ENCODE measurements around the gene CLMN.
"Not testable (repeated sequence)": the region's sequence is repeated elsewhere in the genome, so short reads cannot be mapped to it uniquely, and the experiment has no call there.

Gene CLMN

DNA sequence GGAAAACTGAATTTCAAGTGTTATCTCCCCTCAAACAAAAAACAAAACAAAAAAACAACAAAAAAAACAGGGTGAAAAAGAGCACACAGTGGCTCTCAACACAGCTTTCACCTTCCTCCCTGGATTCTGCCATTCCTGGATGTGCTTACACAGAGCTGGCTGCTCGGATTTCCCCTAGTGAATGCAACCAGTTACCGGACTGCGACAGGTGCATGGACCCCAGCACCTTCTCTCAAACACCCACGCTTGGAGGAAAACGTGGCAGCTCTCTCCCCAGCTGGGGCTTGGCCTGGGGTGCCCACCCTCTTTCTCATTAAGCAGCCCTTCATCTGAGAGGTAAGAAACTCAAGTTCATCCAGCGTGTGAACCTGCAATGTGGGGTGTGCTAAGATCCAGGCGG is 128.9 kb downstream of the CLMN start:
- DNase-seq (ENCODE audit: low read depth) = no peak

DNA sequence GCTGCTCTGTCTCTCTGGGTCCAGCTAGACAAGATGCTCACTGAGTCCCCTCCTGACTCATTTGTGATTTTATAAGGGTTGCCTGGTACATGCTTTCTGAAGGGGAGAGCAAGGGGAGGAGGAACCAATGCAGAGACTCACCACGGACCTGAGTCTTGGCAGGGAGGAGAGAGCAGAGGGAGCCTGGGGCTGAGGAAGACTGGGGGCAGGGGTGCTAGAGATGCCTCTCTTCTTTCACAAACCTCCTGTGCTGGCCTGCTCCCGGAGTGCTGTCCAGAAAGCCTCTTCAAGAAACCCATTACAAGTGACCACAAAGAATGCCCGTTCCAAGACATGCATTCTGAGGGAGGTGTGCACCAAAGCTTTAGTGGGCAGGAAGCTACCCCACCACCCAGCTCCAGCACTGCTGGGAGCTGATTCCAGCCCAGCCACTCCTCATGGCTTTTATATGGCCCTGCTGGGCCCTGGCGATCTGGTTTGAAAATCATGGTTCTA is 129.3 kb downstream of the CLMN start:
- no peak for DNase-seq (ENCODE audit: low read depth)

GRCh38 chr14:95189367-95190132 is 130.2 kb downstream of the CLMN start:
- no peak for DNase-seq (ENCODE audit: low read depth)

DNA sequence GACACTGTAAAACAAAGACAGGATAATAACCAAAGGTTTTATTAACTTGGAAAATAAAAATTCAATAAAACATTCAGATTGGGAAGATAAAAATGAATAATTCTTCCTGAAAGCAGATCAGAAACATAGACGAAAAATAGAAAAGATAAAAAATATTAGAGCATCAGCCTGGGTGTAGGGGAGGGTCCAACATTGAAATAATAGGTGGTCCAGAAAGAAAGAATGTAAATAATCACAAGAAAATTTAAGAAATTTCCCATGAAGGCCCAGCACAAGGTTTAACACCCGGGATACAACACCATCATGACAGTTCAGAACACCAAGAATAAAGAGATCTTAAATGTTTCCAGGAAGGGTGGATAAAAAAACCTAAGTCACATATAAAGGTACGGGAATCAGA is 131.3 kb downstream of the CLMN start:
- no peak for DNase-seq (ENCODE audit: low read depth)

DNA sequence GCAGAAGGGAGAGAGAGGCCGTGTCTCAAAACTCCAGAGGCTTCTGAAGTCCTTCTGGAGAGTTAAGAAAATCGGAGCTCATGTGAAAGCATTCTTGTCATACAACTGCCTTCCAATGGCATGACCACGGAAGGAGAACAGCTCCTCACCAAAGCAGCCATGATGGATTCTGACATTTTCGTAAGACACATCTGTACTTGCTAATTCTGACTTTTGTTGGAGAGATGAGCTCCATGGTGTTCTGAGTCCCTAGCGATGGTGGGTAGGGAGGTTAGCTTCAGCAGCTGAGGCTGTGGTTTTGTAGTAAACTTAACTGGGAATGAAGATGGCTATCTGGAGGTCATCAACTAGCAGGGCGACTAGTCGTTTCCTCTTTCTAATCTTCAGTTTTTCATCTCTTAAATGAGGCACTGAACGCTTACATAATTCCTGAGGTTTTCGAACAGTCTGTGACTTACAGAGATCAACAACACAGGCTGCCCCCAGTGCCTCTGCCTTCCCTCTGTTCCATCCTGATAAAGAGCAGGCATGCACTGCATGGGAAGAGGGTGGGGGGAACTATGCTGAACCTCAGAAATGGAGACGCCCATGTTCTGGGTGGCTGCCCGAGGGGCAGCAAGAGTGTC is 133.8 kb downstream of the CLMN start:
- DNase-seq (ENCODE audit: low read depth) = no peak

- peak; percentile 39 for DNase-seq (ENCODE audit: low read depth)
Measured at GRCh38 chr14:95185033-95185766, 134.5 kb downstream of the CLMN start.

DNA sequence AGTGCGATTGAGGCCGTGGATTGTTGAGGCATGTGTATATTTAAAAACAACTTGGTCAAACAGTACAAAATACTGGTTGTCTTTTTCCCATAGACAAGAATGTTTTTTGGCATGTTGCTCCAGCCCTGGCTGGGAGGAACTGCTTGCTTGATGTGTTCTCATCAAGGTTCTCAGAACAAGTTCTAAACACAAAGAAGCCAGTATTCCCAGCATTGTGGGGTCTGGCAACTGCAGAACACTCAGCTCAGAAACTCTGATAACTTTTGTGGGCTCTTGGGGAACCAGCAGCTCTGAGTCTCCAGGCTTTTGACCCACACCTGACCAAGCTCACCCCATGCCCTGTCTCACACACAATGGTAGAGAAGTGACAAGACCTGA is 135.3 kb downstream of the CLMN start:
- no peak for DNase-seq (ENCODE audit: low read depth)

DNA sequence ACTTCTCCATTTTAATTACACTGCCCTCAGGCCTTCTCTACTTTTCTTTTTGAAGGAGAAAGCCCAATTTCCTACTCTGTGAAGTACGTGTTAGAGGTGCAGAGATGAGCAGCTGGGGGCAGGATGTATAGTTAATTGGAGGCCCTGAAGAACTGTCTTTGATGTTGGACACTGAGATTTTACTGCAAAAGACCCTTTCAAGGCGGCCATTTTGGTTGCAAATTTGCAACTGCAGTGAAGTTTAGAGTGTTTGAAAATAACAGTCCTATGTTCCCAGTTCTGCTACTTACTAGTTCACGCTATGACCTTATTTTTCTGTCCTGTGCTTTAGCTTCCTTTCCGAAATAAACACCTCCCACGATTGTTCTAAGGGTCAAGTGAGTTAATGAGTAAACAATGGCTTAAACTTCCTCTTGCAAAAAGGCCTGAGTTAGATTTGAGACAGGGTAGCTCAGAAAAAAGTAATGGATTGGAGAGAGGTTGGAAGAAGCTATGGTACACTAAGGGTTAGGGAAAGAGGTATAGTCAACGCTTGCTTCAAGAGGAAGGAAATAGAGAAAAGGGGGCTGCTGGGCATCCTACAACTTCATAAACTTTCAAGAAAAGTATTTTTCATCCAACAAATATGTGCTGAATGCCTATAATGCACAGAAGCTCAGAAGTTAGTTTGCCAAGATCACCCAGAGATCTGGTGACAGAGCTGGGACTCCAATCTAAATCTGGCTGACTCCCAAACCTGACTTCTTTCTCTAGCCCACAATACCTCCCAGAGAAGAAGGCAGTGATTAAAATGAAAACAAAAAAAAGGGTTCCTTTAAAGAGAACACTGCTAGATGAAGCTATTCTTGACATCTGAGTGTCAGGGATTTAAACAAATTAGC is 135.9 kb downstream of the CLMN start:
- DNase-seq (ENCODE audit: low read depth) = no peak

DNA sequence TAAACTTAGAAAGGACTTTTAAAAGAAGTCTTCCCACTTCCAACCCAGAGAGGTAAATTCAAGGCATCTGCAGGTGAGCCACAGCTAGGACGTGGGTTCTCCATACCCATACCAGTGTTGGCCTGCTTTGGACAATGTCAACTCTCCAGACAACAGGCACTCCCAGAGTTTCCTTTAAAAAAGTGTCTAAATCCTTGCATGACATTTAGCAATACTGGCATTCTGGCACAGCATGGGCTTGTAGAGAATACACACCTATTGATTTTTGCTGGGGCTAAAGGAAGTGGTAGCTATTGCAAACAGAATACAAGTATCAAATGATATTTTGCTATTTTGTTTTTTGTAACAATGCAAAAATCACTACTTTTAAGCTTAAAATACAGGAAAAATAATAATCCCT is 136.6 kb downstream of the CLMN start:
- DNase-seq (ENCODE audit: low read depth) = no peak

DNA sequence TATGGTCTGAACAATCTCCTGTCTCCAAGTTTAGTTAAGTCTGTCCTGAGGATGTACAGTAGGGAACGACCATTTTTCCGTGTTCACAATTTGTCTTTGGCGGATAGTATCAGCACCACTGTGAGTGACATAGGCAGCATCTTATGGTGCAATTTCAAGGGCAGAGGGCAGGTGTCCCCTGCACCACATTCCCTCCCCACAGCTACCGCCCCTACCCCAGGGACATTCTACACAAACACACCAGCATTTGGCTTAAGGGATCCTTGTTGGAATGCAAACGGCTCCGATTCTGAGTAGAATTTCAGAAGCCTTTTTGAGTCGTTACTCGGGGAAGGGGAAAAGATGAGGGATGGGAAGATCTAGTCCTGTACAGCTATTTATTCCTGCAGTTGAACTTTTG is 137.3 kb downstream of the CLMN start:
- no peak for DNase-seq (ENCODE audit: low read depth)

DNA sequence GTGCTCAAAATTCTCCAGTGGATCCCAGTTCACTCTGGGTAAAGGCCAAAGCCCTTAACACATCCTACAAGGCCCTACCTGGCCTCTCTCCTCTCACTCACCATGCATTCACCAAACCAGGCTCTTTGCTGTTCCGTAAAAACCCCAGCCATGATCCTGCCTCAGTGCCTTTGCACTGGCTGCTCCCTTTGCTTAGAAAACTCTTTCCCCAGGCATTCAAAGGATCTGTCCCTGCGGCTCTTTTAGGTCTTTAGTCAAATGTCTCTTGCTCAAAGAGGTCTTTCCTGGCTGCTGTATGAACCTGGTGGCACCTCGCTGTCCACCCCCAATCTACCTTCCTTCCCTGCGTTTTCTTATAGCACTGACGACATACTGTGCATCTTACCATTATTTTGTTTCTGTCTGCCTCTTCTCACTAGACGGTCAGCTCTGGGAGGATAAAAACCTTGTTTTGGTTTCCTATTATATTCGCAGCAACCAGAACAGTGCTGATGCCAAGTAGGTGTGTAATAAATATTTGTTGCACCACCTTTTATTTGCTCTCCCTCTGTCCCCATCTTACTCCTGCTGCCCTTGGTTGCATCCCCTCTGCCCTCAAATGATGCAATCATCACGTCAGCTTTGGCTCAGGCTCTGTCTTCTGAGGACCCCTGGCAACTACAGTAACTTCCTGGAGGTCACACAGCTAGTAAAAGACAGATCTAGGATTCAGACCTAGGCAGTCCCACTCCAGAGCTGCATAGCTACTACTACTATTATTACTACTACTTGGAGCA is 138.6 kb downstream of the CLMN start:
- no peak for DNase-seq (ENCODE audit: low read depth)

- not testable (repeated sequence) for DNase-seq (ENCODE audit: low read depth)
Measured at GRCh38 chr14:95175670-95176069, 144.0 kb downstream of the CLMN start.

GRCh38 chr14:95174184-95174792 is 145.4 kb downstream of the CLMN start:
- DNase-seq (ENCODE audit: low read depth) = peak; percentile 12

- DNase-seq (ENCODE audit: low read depth) = no peak
Measured at GRCh38 chr14:95173518-95173917, 146.2 kb downstream of the CLMN start.

DNA sequence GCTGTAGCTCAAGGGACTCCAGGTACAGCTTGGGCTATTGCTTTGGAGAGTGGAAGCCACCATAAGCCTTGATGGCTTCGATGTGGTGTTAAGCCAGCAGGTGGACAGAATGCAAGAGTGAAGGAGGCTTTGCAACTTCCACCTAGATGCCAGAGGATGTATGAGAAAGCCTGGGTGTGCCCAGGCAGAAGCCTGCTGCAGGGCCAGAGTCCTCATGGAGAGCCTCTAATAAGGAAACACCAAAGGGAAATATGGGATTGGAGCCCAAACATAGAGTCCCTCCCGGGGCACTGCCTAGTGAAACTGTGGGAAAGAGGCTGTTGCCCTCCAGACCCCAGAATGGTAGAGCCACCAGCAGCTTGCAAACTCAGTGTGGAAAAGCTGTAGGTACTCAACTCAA is 152.5 kb downstream of the CLMN start:
- no peak for DNase-seq (ENCODE audit: low read depth)

DNA sequence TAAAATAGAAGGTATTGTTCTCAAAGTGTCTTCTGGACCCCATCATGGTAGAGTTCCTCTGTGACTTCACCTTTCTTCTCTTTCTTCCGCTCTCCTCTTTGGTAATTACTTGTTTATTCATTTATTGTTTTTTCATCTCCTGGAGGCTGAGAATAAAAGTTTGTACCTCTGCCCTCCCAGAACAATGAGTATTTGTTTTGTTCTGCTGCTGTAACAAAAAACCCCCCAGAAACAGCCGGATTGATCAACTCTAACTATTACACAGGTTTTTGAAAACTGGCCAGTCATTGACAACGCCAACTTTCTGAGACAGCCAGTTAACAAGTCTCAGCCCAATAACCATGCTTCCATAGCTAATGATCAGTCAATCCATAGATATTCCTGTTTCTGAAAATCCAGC is 154.2 kb downstream of the CLMN start:
- no peak for DNase-seq (ENCODE audit: low read depth)

DNA sequence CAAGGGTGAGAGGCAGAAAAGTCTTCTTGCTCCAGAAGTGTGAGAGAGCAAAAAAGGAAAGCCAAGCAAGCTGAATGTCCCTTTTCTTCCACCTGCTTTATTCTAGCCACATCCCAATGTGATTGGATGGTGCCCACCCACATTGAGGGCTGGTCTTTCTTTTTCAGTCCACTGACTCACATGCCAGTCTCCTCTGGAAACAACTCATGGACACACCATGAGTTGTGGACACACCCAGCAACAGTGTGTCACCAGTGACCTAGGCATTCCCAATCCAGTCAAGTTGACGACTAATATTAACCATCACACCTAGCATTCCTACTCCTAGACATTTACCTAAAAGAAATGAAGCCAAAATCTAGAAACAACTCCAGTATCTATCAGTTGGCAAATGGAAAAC is 155.2 kb downstream of the CLMN start:
- no peak for DNase-seq (ENCODE audit: low read depth)

- DNase-seq (ENCODE audit: low read depth) = no peak
Measured at GRCh38 chr14:95163666-95164065, 156.0 kb downstream of the CLMN start.

GRCh38 chr14:95163132-95163531 is 156.6 kb downstream of the CLMN start:
- no peak for DNase-seq (ENCODE audit: low read depth)

DNA sequence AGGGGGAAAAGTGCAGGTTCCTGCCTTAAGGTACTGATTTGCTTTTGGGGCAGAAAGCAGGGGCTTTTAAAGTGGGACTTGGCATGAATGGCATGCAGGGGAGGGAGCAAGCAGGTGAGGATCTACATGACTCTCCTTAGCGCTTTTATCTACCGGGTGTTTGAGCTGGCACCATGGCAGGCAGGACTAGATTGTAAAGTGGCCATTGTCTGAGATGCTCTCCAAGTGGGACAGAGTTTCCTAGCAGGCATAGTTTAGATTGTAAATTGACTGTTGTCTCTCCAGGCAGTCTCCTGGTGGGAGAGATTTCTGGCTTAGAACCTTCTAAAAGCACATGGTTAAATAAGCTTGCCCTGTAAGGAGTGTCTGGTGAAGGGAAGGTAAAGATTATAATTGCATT is 157.1 kb downstream of the CLMN start:
- DNase-seq (ENCODE audit: low read depth) = no peak
